ENCODE measurements around the gene ALDH1L2.

Gene ALDH1L2

DNA sequence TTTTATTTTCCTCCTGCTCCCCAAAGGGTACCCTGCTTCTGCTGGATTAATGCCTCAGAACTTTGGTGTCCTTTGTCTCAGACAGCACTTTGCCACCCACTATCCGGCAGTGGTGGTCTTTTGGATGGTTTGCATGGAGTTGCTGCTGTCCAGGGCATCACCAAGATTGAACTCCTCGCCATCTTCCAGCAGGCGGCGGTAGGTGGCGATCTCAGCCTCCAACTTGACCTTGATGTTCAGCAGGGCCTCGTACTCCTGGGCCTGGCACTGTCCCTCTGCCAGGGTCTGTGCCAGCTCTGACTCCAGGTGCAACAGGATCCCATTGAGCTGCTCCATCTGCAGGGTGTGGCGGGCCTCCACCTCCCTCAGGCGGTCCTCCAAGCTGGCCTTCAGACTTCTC, 107.6 kb downstream of the ALDH1L2 start:
- Histone ChIP-seq H2AFZ (ENCODE audit: low read depth, low read length) (no peak overlapping the region), H3K36me3 (ENCODE audit: insufficient read depth, low read length) (no peaks in the 10 kb centered on the region), H3K9me3 (ENCODE audit: low read length) (no peaks in the 10 kb centered on the region), H3K4me3 (ENCODE audit: low read length) (no peak overlapping the region), H3K4me1 (ENCODE audit: insufficient read depth, low read length) (peaks cover 4% of the 10 kb centered on the region), H3K27me3 (ENCODE audit: insufficient read depth, low read length) (no peaks in the 10 kb centered on the region)

DNA sequence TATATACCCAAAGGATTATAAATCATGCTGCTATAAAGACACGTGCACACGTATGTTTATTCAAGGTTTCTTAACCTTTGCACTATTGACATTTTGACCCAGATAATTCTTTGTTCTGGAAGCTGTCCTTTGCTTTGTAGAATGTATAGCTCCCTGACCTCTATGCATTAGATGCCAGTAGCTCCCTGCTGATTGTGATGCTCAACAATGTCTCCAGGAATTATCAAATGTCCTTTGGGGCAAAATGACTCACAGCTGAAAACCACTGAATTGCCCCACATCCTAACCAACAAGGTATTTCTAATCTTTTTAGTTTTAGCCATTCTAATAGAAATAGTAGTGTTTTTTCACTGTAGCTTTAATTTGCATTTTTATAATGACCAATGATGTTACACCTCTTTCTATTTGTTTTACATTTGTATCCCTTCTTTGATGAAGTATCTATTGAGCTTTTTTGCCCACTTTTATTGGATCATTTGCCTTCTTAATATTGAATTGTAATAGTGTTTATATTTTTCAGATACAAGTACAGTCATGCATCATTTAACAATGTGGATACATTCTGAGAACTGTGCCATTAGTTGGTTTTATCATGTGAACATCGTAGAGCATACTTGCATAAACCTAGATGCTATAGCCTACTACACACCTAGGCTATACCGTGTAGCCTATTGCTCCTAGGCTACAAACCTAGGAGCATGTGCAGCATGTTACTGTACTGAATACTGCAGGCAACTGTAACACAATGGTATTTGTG, 108.5 kb downstream of the ALDH1L2 start:
- Histone ChIP-seq H3K4me1 (ENCODE audit: insufficient read depth, low read length) (peaks cover 4% of the 10 kb centered on the region), H3K36me3 (ENCODE audit: insufficient read depth, low read length) (no peaks in the 10 kb centered on the region), H3K27me3 (ENCODE audit: insufficient read depth, low read length) (no peaks in the 10 kb centered on the region), H2AFZ (ENCODE audit: low read depth, low read length) (no peak overlapping the region), H3K9me3 (ENCODE audit: low read length) (no peaks in the 10 kb centered on the region), H3K4me3 (ENCODE audit: low read length) (no peak overlapping the region)

DNA sequence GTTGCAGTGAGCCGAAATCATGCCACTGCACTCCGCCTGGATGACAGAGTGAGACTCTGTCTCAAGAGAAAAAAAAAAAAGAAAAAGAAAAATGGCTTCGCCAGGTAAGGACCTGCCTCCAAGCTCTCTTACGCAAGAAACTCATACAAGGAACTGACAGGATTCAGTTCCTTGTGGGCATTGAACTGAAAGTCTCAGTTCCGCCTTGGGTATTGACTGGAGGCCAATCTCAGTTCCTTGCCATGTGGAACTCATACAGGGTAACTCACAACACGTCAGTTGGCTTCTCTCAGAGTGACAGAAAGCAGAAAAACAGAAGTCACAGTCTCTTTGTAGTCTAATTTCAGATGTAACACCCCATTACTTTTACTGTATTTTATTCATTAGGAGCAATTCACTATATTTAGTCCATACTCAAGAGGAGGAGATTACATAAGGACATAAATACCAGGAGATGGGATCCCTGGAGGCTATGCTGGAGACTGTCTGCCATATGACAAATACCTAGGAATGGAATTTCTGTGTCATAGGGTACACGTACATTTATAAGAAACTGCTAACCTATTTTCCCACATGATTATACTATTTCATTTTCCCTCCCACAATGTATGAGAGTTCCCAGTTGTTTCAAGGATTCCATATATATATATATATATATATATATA, 109.5 kb downstream of the ALDH1L2 start:
- Histone ChIP-seq H3K4me3 (ENCODE audit: low read length) (no peak overlapping the region), H3K36me3 (ENCODE audit: insufficient read depth, low read length) (no peaks in the 10 kb centered on the region), H2AFZ (ENCODE audit: low read depth, low read length) (no peak overlapping the region), H3K4me1 (ENCODE audit: insufficient read depth, low read length) (peaks cover 4% of the 10 kb centered on the region), H3K27me3 (ENCODE audit: insufficient read depth, low read length) (no peaks in the 10 kb centered on the region), H3K9me3 (ENCODE audit: low read length) (no peaks in the 10 kb centered on the region)

DNA sequence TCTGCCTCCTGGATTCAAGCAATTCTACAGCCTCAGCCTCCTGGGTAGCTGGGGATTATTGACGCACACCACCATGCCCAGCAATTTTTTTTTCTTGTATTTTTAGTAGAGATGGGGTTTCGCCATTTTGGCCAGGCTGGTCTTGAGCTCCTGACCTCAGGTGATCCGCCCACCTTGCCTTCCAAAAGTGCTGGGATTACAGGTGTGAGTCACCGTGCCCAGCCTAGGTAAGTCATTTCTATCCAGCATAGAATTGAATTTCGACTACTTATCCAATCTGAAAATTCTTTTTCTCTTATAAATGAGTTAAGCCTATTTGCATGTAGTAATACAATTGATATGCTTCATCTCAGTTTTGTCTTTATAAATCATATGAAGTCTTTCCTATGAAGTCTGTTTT, 111.0 kb downstream of the ALDH1L2 start:
- no peak overlapping the region for H3K4me3 ChIP-seq (ENCODE audit: low read length)
- no peaks in the 10 kb centered on the region for H3K36me3 ChIP-seq (ENCODE audit: insufficient read depth, low read length)
- H3K27me3 ChIP-seq (ENCODE audit: insufficient read depth, low read length): no peaks in the 10 kb centered on the region
- H3K9me3 ChIP-seq (ENCODE audit: low read length): no peaks in the 10 kb centered on the region
- peaks cover 4% of the 10 kb centered on the region for H3K4me1 ChIP-seq (ENCODE audit: insufficient read depth, low read length)
- no peak overlapping the region for H2AFZ ChIP-seq (ENCODE audit: low read depth, low read length)

DNA sequence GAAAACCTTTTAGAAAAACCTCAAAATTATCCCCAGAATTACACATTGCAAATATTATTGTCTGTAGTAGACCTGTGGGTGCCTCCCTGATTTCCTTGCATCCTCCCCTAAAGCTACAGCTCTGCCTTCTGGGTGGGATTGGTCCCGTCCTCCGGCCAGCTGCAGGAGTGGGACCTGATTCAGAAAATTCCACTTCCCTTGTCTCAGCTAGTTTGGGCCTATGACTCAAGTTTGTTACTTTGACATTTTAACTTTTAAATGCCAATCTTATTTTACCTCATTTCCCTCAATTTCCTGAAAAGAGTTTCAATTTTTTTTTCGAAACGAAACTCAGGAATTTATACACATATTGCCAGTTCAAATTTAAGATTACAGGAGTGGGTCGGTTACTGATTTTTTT, 113.0 kb downstream of the ALDH1L2 start:
- no peaks in the 10 kb centered on the region for H3K27me3 ChIP-seq (ENCODE audit: insufficient read depth, low read length)
- peaks cover 1% of the 10 kb centered on the region for H3K9me3 ChIP-seq (ENCODE audit: low read length)
- no peaks in the 10 kb centered on the region for H3K36me3 ChIP-seq (ENCODE audit: insufficient read depth, low read length)
- peaks cover 4% of the 10 kb centered on the region for H3K4me1 ChIP-seq (ENCODE audit: insufficient read depth, low read length)
- no peak overlapping the region for H3K4me3 ChIP-seq (ENCODE audit: low read length)
- no peak overlapping the region for H2AFZ ChIP-seq (ENCODE audit: low read depth, low read length)
